ENCODE measurements around the gene RAD51B. TPM values are rescaled to one million over a fixed set of nuclear protein-coding genes. Genes with fewer than 3 reads are reported as not detected.

Gene RAD51B
- total RNA-seq, 2 experiments from 2014 or later = 43.6 to 50.7 TPM

DNA sequence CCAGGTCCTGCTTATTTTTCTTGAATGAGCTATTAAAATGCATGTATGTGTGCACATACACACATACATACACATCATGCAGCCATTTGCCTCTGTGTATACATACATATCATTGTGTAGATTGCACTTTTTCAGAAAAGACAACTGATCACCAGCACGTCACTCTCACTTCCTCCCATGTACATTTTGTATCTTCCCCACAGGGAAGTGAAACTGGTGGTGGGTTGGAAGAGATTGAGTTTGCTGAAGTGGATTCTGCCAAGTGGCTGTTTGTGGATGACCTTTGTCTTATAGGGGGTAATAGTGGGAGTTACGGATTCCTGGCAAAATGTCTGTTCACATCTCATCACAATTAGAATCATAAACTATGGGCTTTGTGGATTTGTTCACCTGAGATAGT, 448.6 kb downstream of the RAD51B start:
- H3K27me3 Mint-ChIP-seq = no peaks in the 10 kb centered on the region
- peaks cover 25% of the 10 kb centered on the region for H3K4me1 Mint-ChIP-seq
- H3K36me3 Mint-ChIP-seq = peaks cover 2% of the 10 kb centered on the region
- H3K4me3 Mint-ChIP-seq = peak overlapping the region; percentile 22
- H3K27ac Mint-ChIP-seq = peak overlapping the region; percentile 70
- POLR2A ChIA-PET = interaction anchor here (0.6 kb wide), 1 partner anchor 523 kb away, joined by 3 read pairs; no protein-coding TSS in a partner anchor
- ATAC-seq (ENCODE audit: low read depth) (peak; percentile 62), DNase-seq (no peak)
- H3K9me3 Mint-ChIP-seq = no peaks in the 10 kb centered on the region

DNA sequence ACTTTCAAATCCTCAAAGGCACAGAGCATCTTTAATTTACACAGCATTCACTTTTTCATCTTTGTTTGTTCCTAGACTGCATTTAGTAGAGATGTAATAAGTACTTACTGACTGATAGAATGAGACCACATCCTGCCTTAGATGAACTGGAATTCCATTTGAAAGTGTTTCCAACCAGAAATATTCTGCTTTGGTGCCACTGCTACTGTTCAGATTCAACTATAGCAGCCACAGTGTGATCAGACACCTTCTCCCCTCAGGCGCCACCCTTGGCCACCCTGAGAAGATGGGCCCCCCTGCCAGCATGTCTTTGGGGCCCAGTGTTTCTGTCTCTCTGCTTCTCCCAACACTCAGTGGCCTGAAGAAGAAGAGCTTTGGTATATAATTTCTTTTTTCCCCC, 449.1 kb downstream of the RAD51B start:
- ATAC-seq (ENCODE audit: low read depth) = no peak
- peak overlapping the region; percentile 22 for H3K4me3 Mint-ChIP-seq
- POLR2A ChIA-PET = interaction anchor here (0.6 kb wide), 1 partner anchor 523 kb away, joined by 3 read pairs; no protein-coding TSS in a partner anchor
- H3K27me3 Mint-ChIP-seq = no peaks in the 10 kb centered on the region
- H3K9me3 Mint-ChIP-seq = no peaks in the 10 kb centered on the region
- DNase-seq = no peak
- peak overlapping the region; percentile 70 for H3K27ac Mint-ChIP-seq
- peaks cover 2% of the 10 kb centered on the region for H3K36me3 Mint-ChIP-seq
- peaks cover 25% of the 10 kb centered on the region for H3K4me1 Mint-ChIP-seq

DNA sequence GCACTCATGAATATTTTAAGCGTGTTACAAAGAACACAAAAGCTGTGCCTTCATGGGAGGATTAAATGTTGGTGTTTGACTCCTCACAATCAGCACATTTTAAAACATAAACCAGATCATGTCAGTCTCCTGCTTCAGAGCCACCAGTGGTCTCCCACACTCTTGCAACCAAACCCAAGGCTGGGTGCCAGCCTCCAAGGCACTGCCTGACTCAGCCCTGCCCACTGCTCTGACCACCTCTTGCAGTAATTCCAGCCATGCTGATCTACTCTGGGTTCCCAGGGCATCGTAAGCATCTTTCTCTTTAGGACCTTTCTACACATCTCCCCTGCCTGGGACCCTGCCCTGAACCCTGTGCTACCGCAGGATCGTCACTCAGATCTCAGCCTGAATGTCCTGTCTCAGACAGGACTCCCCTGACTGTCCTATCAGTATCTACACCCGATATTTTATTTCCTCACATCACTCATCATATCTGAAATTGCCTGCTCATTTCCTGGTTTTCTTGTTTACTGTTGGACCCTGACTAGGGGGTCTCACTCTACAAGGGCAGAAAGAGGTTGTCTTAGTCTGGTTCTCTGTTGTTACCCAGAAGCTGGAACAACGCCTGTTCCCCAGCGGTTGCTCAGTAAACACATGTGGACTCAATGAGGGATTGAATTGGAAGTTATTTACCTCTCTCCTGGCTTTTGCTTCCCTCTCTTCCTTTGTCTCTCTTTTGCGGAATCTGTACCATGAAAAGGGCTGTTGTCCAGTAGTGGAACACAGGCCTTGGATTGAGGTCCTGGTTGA, 449.8 kb downstream of the RAD51B start:
- POLR2A ChIA-PET = interaction anchor here (0.6 kb wide), 1 partner anchor 522 kb away, joined by 3 read pairs; no protein-coding TSS in a partner anchor
- DNase-seq (no peak), ATAC-seq (ENCODE audit: low read depth) (no peak)
- Mint-ChIP-seq H3K4me1 (peaks cover 23% of the 10 kb centered on the region), H3K4me3 (no peak overlapping the region), H3K36me3 (peaks cover 2% of the 10 kb centered on the region), H3K27ac (peak overlapping the region; percentile 4), H3K27me3 (no peaks in the 10 kb centered on the region), H3K9me3 (no peaks in the 10 kb centered on the region)

DNA sequence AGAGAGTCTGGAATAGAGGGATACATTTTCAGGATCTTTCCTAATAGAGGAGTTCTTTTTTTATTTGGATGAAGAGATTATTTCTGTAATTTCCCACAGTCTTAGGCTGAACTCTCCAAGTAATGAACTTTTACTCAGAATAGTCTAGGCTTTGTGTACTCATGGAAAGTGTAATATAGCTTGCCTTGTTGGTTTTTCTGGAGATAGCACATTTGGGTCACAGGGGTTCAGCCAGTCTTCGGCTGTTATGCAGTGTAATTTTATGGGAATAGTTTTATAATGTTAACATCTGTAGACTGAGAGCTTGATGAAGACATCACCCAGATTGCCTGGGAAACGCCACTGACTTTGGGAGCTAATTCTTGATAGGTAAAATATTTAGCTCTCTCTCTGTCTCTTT, 450.8 kb downstream of the RAD51B start:
- ATAC-seq (ENCODE audit: low read depth) = no peak
- POLR2A ChIA-PET = no interaction called here
- Mint-ChIP-seq H3K27ac (no peak overlapping the region), H3K27me3 (no peaks in the 10 kb centered on the region), H3K4me1 (peaks cover 31% of the 10 kb centered on the region), H3K4me3 (no peak overlapping the region), H3K36me3 (no peaks in the 10 kb centered on the region), H3K9me3 (no peaks in the 10 kb centered on the region)
- no peak for DNase-seq

DNA sequence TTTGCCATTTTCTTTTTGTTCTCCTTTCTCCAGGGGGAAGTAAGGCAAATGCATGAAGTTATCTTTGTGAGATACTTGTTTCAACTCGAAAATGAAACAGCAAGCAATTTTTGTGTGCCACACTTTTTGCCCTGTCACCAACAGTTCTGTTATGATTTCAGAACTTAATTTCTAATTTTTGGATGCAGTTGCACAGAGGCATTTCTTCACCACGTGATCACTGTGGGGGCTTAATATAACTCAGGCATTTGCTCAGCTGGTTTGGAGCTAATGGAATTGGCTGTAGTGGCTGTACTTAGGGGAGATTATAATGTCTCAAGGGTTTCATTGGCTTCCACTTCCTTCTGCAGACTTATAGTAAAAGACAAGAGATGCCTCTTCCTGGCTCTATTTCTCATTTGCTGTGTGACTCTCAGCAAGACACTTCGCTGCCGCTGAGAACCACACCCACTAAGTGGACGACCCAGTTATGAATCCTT, 452.4 kb downstream of the RAD51B start:
- no peaks in the 10 kb centered on the region for H3K9me3 Mint-ChIP-seq
- H3K27me3 Mint-ChIP-seq = no peaks in the 10 kb centered on the region
- no peak overlapping the region for H3K4me3 Mint-ChIP-seq
- POLR2A ChIA-PET = no interaction called here
- no peaks in the 10 kb centered on the region for H3K36me3 Mint-ChIP-seq
- peaks cover 37% of the 10 kb centered on the region for H3K4me1 Mint-ChIP-seq
- DNase-seq (no peak), ATAC-seq (ENCODE audit: low read depth) (no peak)
- no peak overlapping the region for H3K27ac Mint-ChIP-seq

DNA sequence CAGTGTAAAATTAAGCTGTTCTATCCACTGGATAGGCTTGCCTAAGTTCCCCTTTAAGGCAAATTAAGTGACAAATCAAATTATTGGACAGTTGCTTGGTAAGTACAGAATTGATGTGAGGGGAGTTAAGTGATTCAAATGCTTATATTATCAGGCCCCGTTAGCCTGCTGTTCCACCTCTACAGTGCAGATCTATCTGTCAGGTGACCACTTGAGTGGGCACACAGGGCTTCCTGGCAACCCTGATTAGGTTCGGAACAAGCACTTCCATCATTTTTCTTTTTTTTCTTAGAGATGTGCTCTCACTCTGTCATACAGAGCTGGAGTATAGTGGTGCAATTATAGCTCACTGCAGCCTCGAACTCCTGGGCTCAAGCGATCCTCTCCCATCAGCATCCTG, 453.8 kb downstream of the RAD51B start:
- H3K4me1 Mint-ChIP-seq = peaks cover 29% of the 10 kb centered on the region

DNA sequence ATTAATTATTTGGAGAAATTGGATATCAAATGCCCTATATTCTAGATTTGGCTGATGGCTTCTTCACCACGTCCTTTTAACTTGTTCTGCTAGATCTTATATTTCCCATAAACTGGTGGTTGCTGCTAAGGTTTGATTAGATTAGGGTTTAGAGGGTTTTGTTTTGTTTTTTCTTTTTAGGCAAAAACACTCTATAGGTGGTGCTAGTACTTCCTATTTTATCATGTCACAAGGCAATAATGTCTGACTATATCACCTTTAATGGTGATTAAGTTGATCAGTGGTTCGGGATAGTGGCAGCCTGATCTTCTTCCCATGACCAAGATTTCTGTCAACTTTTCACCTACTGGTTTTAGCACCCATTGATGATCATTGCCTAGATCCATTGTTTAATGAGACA, 455.1 kb downstream of the RAD51B start:
- Mint-ChIP-seq H3K4me3 (no peak overlapping the region), H3K27ac (no peak overlapping the region), H3K9me3 (no peaks in the 10 kb centered on the region), H3K27me3 (no peaks in the 10 kb centered on the region), H3K36me3 (peaks cover 2% of the 10 kb centered on the region), H3K4me1 (peaks cover 18% of the 10 kb centered on the region)
- POLR2A ChIA-PET = no interaction called here
- DNase-seq (no peak), ATAC-seq (ENCODE audit: low read depth) (no peak)

More for the DNA sequence above, 453.8 kb downstream of the RAD51B start:
- H3K27ac Mint-ChIP-seq = no peak overlapping the region
- no peaks in the 10 kb centered on the region for H3K27me3 Mint-ChIP-seq
- POLR2A ChIA-PET = interaction anchor here (1.1 kb wide), 1 partner anchor 8 kb away, joined by 3 read pairs; no protein-coding TSS in a partner anchor
- ATAC-seq (ENCODE audit: low read depth) (no peak), DNase-seq (no peak)
- H3K36me3 Mint-ChIP-seq = no peaks in the 10 kb centered on the region
- no peak overlapping the region for H3K4me3 Mint-ChIP-seq
- no peaks in the 10 kb centered on the region for H3K9me3 Mint-ChIP-seq

DNA sequence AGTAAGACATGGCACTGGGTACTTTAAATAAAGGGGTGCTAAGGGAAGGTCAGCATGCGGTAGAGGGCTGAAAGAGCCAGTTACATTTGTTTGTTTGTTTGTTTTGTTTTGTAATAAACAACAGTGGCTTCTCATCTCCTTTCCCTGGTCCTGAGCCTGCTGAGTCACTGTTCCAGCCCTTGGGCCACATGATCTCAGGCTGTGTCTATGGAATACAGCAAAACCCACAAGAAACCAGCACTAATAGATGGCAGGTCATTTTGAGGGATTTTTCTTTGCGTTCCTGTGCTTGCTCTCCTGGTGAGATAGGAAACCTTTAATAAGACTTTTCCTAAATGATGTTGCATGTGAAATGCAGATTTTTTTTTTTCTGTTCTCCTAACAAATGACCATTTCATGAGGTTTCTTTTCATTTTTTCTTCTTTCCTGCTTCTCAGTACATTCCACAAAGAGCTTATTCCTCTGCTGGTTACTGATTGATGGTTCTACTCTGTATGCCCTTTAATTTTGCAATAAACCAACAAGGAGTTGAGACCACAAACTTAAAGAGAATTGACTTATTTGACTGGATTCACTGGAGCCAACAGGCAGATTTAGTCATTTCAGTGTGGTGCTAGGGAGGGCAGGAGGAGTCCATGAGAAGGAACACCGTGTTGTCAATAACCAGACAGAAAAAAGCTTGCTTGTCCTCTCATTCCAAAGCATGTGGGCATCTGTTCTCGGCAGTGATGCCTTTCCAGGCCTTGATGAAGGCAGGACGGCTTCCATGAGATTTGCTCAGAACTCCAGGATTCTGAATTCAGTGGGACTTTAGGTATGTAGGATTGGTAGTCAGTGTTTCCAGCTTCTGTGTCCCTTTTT, 459.2 kb downstream of the RAD51B start:
- ATAC-seq (ENCODE audit: low read depth) (no peak), DNase-seq (no peak)
- Mint-ChIP-seq H3K9me3 (no peaks in the 10 kb centered on the region), H3K27ac (no peak overlapping the region), H3K27me3 (no peaks in the 10 kb centered on the region), H3K4me3 (no peak overlapping the region), H3K36me3 (peaks cover 2% of the 10 kb centered on the region), H3K4me1 (peaks cover 35% of the 10 kb centered on the region)
- POLR2A ChIA-PET = no interaction called here

DNA sequence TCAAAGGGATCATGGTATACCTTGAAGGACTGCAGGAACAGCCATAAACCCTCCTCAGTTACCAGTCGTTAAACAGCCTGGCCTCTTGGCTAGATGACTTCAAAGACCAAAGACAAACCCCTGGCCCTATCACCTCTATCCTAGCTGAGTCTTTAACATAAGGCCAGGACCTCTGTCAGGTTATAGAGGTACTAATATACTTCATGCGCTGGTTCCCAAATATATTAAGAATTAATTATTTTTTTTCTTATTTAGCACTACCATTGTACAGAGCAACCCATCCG, 459.8 kb downstream of the RAD51B start:
- no peak for DNase-seq
- Mint-ChIP-seq H3K27ac (no peak overlapping the region), H3K27me3 (no peaks in the 10 kb centered on the region), H3K36me3 (peaks cover 2% of the 10 kb centered on the region), H3K4me1 (peaks cover 41% of the 10 kb centered on the region), H3K4me3 (no peak overlapping the region), H3K9me3 (no peaks in the 10 kb centered on the region)
- POLR2A ChIA-PET = no interaction called here
- ATAC-seq (ENCODE audit: low read depth) = no peak

DNA sequence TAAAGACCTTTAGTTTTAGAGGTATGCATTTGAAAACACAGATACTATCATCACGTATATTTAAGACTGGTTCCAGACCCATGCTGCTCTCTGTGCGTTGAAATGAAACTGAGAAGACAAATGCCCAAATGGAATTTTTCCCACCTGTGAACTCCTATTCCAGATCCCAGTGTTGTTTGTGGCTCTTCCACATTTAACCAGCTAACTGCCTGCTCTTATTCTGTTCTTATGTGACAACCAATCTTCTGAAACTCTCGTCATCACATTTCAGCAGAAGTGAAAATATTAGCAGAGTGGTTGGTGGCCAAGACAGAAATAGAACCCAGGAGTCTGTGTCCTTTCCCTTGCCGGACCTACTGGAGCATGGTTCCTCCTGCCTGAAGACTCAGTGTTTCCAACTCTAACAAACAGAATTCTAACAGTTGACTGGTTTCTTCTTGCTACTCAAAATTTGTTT, 460.2 kb downstream of the RAD51B start:
- Mint-ChIP-seq H3K9me3 (no peaks in the 10 kb centered on the region), H3K27ac (no peak overlapping the region), H3K4me1 (peaks cover 41% of the 10 kb centered on the region), H3K27me3 (no peaks in the 10 kb centered on the region), H3K4me3 (no peak overlapping the region), H3K36me3 (peaks cover 2% of the 10 kb centered on the region)
- DNase-seq (no peak), ATAC-seq (ENCODE audit: low read depth) (no peak)
- POLR2A ChIA-PET = no interaction called here

DNA sequence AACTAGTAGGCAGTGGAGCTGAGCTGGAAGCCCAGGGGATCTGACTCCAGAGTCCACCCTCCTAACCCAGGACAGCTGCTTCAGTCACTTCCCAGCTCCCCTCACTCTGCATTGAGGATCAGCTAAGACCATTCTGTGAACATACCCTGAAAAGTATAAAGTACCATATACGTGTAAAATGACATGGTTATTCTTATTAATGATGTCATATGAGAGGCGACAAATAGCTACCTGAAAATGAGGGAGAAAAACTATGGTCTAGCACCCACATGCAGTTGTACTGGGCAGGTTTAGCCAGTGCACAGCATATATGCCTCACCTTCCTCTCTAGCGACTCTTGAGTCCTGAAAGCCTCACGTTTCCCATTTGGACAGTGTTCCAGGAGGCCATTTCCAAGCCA, 461.9 kb downstream of the RAD51B start:
- Mint-ChIP-seq H3K4me1 (peaks cover 46% of the 10 kb centered on the region), H3K36me3 (peaks cover 4% of the 10 kb centered on the region), H3K27me3 (no peaks in the 10 kb centered on the region), H3K27ac (peak overlapping the region; percentile 61), H3K4me3 (no peak overlapping the region), H3K9me3 (no peaks in the 10 kb centered on the region)
- POLR2A ChIA-PET = interaction anchor here (1.0 to 1.5 kb wide), 2 partner anchors 8 to 47 kb away, joined by 3 read pairs; no protein-coding TSS in a partner anchor
- ATAC-seq (ENCODE audit: low read depth) (no peak), DNase-seq (no peak)

DNA sequence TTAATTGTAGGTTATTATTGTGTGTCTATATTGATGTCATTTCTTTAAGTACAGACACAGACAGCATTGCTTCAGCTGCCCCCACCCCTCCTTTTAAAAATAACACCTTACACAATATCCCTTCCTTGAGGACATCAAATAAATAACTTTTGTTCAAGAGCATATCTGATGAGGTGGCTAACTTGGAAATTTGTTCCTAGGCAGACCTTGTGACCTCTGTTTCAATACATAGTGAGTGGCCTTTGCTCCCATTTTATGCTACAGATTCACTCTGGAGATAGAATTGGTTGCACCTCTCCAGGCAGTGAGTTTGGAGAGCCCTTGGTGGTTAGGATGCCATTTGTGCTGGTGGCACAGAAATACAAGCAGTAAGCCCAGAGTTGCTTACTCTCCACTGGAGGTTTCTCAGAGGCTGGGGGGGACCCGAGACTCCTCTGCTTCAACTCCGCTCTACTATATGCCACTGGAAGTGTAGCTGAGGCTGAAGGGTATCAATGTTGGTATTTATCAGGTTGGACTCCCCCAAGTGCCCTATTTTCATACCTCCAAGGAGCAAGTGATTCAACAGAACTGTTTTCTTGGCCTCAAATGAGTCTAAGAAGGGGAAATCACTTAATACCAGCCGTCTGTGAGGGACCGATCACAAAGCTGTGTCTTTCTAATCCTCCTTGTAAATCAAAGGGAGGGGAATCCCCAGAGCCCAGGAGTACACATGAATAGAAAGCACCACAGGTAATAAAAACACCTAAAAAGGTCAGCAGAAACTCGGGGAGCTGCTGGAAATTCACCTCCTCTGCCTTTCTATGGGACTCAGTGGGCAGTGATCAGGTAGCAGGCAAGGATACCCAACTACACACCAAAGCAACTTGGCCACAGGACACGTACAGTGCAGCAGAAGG, 463.1 kb downstream of the RAD51B start:
- DNase-seq = no peak
- ATAC-seq (ENCODE audit: low read depth) = peak; percentile 33
- H3K4me1 Mint-ChIP-seq = peaks cover 46% of the 10 kb centered on the region
- peak overlapping the region; percentile 44 for H3K4me3 Mint-ChIP-seq
- H3K9me3 Mint-ChIP-seq = no peaks in the 10 kb centered on the region
- peak overlapping the region; percentile 98 for H3K27ac Mint-ChIP-seq
- H3K36me3 Mint-ChIP-seq = peaks cover 4% of the 10 kb centered on the region
- POLR2A ChIA-PET = interaction anchor here (0.6 to 3.0 kb wide), 18 partner anchors 9 to 1115 kb away, joined by 3 to 20 read pairs (median 4); partner anchors contain the start of genes ERH, SLC39A9 and ZFP36L1
- H3K27me3 Mint-ChIP-seq = no peaks in the 10 kb centered on the region
